ENCODE results near the gene CLIP1. TPM values are rescaled to one million over a fixed set of nuclear protein-coding genes. Genes with fewer than 3 reads are reported as not detected.
"Not testable (repeated sequence)": the region's sequence is repeated elsewhere in the genome, so short reads cannot be mapped to it uniquely, and the experiment has no call there.

The CLIP1 gene
- total RNA-seq (99.8 TPM), polyA plus RNA-seq (10 to 100 TPM; 17.1 to 19.2 (median 18.3) TPM)

DNA sequence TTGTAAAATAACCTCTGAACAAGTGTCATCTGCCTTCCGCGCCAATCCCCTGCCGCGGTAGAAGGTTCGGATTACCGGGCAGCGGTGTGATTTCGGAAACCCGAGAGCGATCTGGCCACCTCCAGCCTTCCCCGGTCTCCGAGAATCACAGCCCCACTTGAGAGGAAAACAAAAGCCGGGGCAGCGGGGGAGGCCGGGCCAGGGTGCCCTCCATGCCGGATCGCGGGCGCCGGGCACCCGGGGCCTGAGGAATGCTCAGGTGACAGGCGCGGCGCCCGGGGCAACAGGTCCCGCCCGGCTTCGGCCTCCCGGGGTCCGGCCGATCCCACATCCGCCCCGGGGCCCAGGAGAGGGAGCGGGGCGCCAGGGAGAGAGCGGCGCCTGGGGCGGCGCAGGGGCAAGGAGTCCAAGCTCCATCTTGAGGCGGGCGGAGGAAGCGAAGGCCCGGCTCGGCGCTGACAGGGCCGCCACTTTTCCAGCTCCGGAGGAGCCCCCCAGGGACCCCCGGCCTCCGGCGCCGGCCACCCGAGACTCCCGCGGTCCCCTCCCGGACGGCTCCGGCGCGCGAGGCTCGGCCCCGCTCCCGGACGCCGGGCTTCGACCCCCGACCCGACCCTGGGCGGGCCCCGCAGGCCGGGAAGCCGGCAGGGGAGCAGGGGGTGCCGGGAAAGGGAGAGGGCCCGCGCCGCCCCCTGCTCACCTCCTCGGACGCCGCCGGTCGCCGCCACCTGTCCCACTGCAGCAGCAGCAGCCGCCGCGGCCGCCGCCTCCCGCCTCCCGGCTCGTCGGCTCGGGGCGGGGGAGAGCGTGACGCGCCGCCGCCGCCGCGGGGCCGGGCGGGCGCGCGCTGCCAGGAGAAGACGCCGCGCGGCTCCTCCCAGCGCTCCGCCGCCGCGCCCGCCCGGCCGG, at the start of gene CLIP1:
Gene CLIP1 (minus strand): TSS at position 849 of the 909 bp plus-strand sequence. CDS start 42,217 bp downstream, outside the sequence.
- DNase-seq (peak; percentile 55 to 60 (median 60)), ATAC-seq (ENCODE audit: low read depth in 2 of 2) (peak; percentile 75 to 76)
- Histone ChIP-seq H3K27me3 (ENCODE audit: control insufficient read depth, insufficient read depth, low read length) (no peaks in the 10 kb centered on the region), H3K36me3 (ENCODE audit: control insufficient read depth, insufficient read depth, low read length) (no peaks in the 10 kb centered on the region), H3K4me1 (ENCODE audit: control insufficient read depth, insufficient read depth, low read length, poor library complexity, severe bottlenecking) (peaks cover 30% of the 10 kb centered on the region), H3K4me3 (ENCODE audit: low read depth, low read length) (peak within 1 kb of the TSS; percentile 87), H3K27ac (ENCODE audit: insufficient read depth, low read length, poor library complexity, severe bottlenecking) (peak within 1 kb of the TSS; percentile 74), H3K9me3 (ENCODE audit: control insufficient read depth in 2 of 2, low read length in 2 of 2) (no peaks in the 10 kb centered on the region)
- peak within 1 kb of the TSS; percentile 93 to 96 (median 93) for H3K4me3 Mint-ChIP-seq
- H3K36me3 Mint-ChIP-seq, result no peaks in the 10 kb centered on the region
- peaks cover 0 to 1% (median 0%) of the 10 kb centered on the region in 7 donors for H3K9me3 Mint-ChIP-seq
- peaks cover 8 to 44% (median 32%) of the 10 kb centered on the region in 4 donors for H3K4me1 Mint-ChIP-seq
- H3K27ac Mint-ChIP-seq, result peak within 1 kb of the TSS; percentile 78 to 94 (median 91)
- peaks cover 10% of the 10 kb centered on the region for H3K27me3 Mint-ChIP-seq

- H3K9me3 Mint-ChIP-seq, result no peaks in the 10 kb centered on the region
These were observed 49.1 kb upstream of the CLIP1 start for GRCh38 chr12:122471324-122472226.

GRCh38 chr12:122470576-122470975, 48.1 kb upstream of the CLIP1 start:
- H3K9me3 Mint-ChIP-seq; H3K27ac ChIP-seq (ENCODE audit: insufficient read depth, low read length, poor library complexity, severe bottlenecking); DNase-seq; H3K4me3 Mint-ChIP-seq; H3K9me3 ChIP-seq (ENCODE audit: control insufficient read depth in 2 of 2, low read length in 2 of 2); H3K27ac Mint-ChIP-seq; H3K27me3 ChIP-seq (ENCODE audit: control insufficient read depth, insufficient read depth, low read length); H3K4me3 ChIP-seq (ENCODE audit: low read depth, low read length); H3K4me1 ChIP-seq (ENCODE audit: control insufficient read depth, insufficient read depth, low read length, poor library complexity, severe bottlenecking); H3K27me3 Mint-ChIP-seq; ATAC-seq (ENCODE audit: low read depth in 2 of 2): not testable (repeated sequence)
- Mint-ChIP-seq H3K4me1 (peaks cover 5 to 13% (median 12%) of the 10 kb centered on the region in 4 donors), H3K36me3 (peaks cover 22% of the 10 kb centered on the region)
- H3K36me3 ChIP-seq (ENCODE audit: control insufficient read depth, insufficient read depth, low read length), result peaks cover 21% of the 10 kb centered on the region

More at GRCh38 chr12:122471324-122472226, 49.1 kb upstream of the CLIP1 start:
- Histone ChIP-seq H3K27me3 (ENCODE audit: control insufficient read depth, insufficient read depth, low read length) (no peaks in the 10 kb centered on the region), H3K9me3 (ENCODE audit: control insufficient read depth in 2 of 2, low read length in 2 of 2) (no peaks in the 10 kb centered on the region), H3K27ac (ENCODE audit: insufficient read depth, low read length, poor library complexity, severe bottlenecking) (peak overlapping the region; percentile 61), H3K4me3 (ENCODE audit: low read depth, low read length) (peak overlapping the region; percentile 20), H3K36me3 (ENCODE audit: control insufficient read depth, insufficient read depth, low read length) (peaks cover 31% of the 10 kb centered on the region), H3K4me1 (ENCODE audit: control insufficient read depth, insufficient read depth, low read length, poor library complexity, severe bottlenecking) (no peaks in the 10 kb centered on the region)
- peak; percentile 66 to 68 for ATAC-seq (ENCODE audit: low read depth in 2 of 2)
- DNase-seq, result peak in 2 of 3 donors; percentile 70 to 78
- peaks cover 32% of the 10 kb centered on the region for H3K36me3 Mint-ChIP-seq
- peaks cover 11 to 13% (median 13%) of the 10 kb centered on the region in 4 donors for H3K4me1 Mint-ChIP-seq
- H3K4me3 Mint-ChIP-seq, result no peak overlapping the region
- no peaks in the 10 kb centered on the region for H3K27me3 Mint-ChIP-seq
- peak overlapping the region in 2 of 3 donors; percentile 2 to 38 for H3K27ac Mint-ChIP-seq

DNA sequence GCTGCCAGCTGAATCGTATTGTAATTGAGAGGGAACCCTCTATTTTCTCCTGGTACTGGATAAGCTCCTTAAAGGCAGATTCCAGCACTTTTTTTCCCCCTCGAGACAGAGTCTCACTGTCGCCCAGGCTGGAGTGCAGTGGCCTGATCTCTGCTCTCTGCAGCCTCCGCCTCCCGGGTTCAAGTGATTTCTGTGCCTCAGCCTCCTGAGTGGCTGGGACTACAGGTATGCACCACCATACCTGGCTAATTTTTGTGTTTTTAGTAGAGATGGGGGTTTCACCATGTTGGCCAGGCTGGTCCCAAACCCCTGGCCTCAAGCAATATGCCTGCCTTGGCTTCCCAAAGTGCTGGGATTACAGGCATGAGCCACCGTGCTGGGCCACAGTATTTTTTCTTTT, 47.4 kb upstream of the CLIP1 start:
- ATAC-seq (ENCODE audit: low read depth in 2 of 2); H3K27me3 Mint-ChIP-seq; H3K27me3 ChIP-seq (ENCODE audit: control insufficient read depth, insufficient read depth, low read length); H3K4me3 Mint-ChIP-seq; H3K4me3 ChIP-seq (ENCODE audit: low read depth, low read length); H3K27ac ChIP-seq (ENCODE audit: insufficient read depth, low read length, poor library complexity, severe bottlenecking); H3K4me1 ChIP-seq (ENCODE audit: control insufficient read depth, insufficient read depth, low read length, poor library complexity, severe bottlenecking); H3K9me3 Mint-ChIP-seq; H3K27ac Mint-ChIP-seq; H3K9me3 ChIP-seq (ENCODE audit: control insufficient read depth in 2 of 2, low read length in 2 of 2); DNase-seq: not testable (repeated sequence)
- peaks cover 17% of the 10 kb centered on the region for H3K36me3 ChIP-seq (ENCODE audit: control insufficient read depth, insufficient read depth, low read length)
- H3K36me3 Mint-ChIP-seq, result peaks cover 17% of the 10 kb centered on the region
- peaks cover 5 to 13% (median 10%) of the 10 kb centered on the region in 4 donors for H3K4me1 Mint-ChIP-seq

DNA sequence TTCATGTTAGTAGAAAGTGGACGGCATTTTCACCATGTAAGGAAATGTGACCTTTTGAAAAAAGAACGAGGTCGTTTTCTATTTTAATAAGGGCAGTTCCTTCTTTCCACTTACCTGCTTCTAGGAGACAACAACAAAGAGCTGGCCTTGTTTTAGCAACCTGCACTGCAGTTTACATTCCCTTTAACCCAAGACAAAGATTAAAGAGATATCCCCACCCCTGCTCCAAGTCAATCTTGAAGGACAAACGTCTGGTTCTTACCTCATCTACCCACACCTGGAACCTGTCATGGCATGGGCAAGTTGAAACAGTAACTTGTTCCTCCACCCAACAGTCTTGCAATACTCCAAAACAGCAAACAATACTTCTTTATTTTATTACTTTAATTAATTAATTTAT, 45.5 kb upstream of the CLIP1 start:
- H3K4me3 ChIP-seq (ENCODE audit: low read depth, low read length), result no peak overlapping the region
- no peaks in the 10 kb centered on the region for H3K27me3 ChIP-seq (ENCODE audit: control insufficient read depth, insufficient read depth, low read length)
- Mint-ChIP-seq H3K9me3 (no peaks in the 10 kb centered on the region), H3K27me3 (no peaks in the 10 kb centered on the region), H3K27ac (no peak overlapping the region), H3K4me3 (no peak overlapping the region), H3K36me3 (peaks cover under 1% of the 10 kb centered on the region), H3K4me1 (peaks cover 5 to 9% (median 8%) of the 10 kb centered on the region in 4 donors)
- H3K27ac ChIP-seq (ENCODE audit: insufficient read depth, low read length, poor library complexity, severe bottlenecking), result no peak overlapping the region
- ATAC-seq (ENCODE audit: low read depth in 2 of 2) (no peak), DNase-seq (no peak)
- H3K4me1 ChIP-seq (ENCODE audit: control insufficient read depth, insufficient read depth, low read length, poor library complexity, severe bottlenecking), result no peaks in the 10 kb centered on the region
- H3K36me3 ChIP-seq (ENCODE audit: control insufficient read depth, insufficient read depth, low read length), result peaks cover 1% of the 10 kb centered on the region
- H3K9me3 ChIP-seq (ENCODE audit: control insufficient read depth in 2 of 2, low read length in 2 of 2), result no peaks in the 10 kb centered on the region

DNA sequence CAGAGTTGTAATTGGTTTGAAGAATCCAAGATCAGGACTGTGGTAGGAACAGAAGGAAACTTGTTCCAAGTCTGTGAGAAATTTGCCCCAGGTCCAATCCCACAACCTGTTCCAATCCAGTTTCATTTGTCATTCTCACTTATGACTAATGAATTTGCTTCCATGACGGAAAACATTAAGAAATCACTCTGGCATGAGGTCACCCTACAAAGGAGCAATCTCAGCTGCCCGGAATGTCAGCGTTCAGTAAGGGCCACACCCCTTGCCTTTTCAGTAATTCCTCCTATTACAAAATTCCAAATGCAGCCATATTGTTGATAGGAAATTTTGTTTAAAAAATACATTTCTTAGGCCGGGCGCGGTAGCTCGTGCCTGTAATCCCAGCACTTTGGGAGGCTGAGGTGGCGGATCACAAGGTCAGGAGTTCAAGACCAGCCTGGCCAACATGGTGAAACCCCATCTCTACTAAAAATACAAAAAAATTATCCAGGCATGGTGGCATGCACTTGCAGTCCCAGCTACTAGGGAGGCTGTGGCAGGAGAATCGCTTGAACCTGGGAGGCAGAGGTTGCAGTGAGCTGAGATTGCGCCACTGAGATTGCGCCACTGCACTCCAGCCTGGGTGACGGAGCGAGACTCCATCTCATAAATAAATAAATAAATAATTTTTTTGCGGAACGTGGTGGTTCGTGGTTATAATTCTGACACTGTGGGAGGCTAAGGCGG, 42.0 kb upstream of the CLIP1 start:
- H3K36me3 Mint-ChIP-seq; H3K9me3 Mint-ChIP-seq; H3K27me3 ChIP-seq (ENCODE audit: control insufficient read depth, insufficient read depth, low read length); H3K36me3 ChIP-seq (ENCODE audit: control insufficient read depth, insufficient read depth, low read length); H3K4me3 ChIP-seq (ENCODE audit: low read depth, low read length); H3K27ac Mint-ChIP-seq; DNase-seq; H3K4me3 Mint-ChIP-seq; H3K27me3 Mint-ChIP-seq; H3K4me1 Mint-ChIP-seq; H3K9me3 ChIP-seq (ENCODE audit: control insufficient read depth in 2 of 2, low read length in 2 of 2); H3K4me1 ChIP-seq (ENCODE audit: control insufficient read depth, insufficient read depth, low read length, poor library complexity, severe bottlenecking); ATAC-seq (ENCODE audit: low read depth in 2 of 2); H3K27ac ChIP-seq (ENCODE audit: insufficient read depth, low read length, poor library complexity, severe bottlenecking): not testable (repeated sequence)

GRCh38 chr12:122460641-122461040, 38.2 kb upstream of the CLIP1 start:
- Histone ChIP-seq H3K27me3 (ENCODE audit: control insufficient read depth, insufficient read depth, low read length) (no peaks in the 10 kb centered on the region), H3K9me3 (ENCODE audit: control insufficient read depth in 2 of 2, low read length in 2 of 2) (no peaks in the 10 kb centered on the region), H3K4me1 (ENCODE audit: control insufficient read depth, insufficient read depth, low read length, poor library complexity, severe bottlenecking) (no peaks in the 10 kb centered on the region), H3K36me3 (ENCODE audit: control insufficient read depth, insufficient read depth, low read length) (no peaks in the 10 kb centered on the region), H3K4me3 (ENCODE audit: low read depth, low read length) (no peak overlapping the region), H3K27ac (ENCODE audit: insufficient read depth, low read length, poor library complexity, severe bottlenecking) (no peak overlapping the region)
- Mint-ChIP-seq H3K27me3 (no peaks in the 10 kb centered on the region), H3K4me3 (no peak overlapping the region), H3K4me1 (peaks cover 0 to 11% (median 5%) of the 10 kb centered on the region in 4 donors), H3K9me3 (no peaks in the 10 kb centered on the region), H3K27ac (peak overlapping the region in 1 of 3 donors; percentile 26), H3K36me3 (no peaks in the 10 kb centered on the region)
- DNase-seq (no peak), ATAC-seq (ENCODE audit: low read depth in 2 of 2) (no peak)

Measured in CD4-positive, CD25-positive, alpha-beta regulatory T cell (primary cell).